Activated CD4-positive, alpha-beta T cell treated with anti-CD3 and anti-CD28 coated beads, Interleukin-2, amount 10 ng/mL, durations not matched to agents 24 days and 14 days (primary cell): Measurements from ENCODE around the gene ZKSCAN2. TPM values are rescaled to one million over a fixed set of nuclear protein-coding genes. Genes with fewer than 3 reads are reported as not detected.

ENCODE experiments used
- DNase-seq: peaks from one replicate; pipeline ENCODE4 v3.0.0; 2022
- H3K27ac Mint-ChIP-seq: one replicate; pipeline ENCODE4 v1.8.0; 2022; ENCODE audit warnings: mild to moderate bottlenecking, mixed read lengths
- H3K27me3 Mint-ChIP-seq: one replicate; pipeline ENCODE4 v1.8.0; 2022; ENCODE audit warnings: mixed read lengths
- H3K36me3 Mint-ChIP-seq: one replicate; pipeline ENCODE4 v1.8.0; 2022; ENCODE audit warnings: low read depth, mild to moderate bottlenecking, mixed read lengths
- H3K4me1 Mint-ChIP-seq: one replicate; pipeline ENCODE4 v1.8.0; 2021; ENCODE audit warnings: mixed read lengths
- H3K4me3 Mint-ChIP-seq: one replicate; pipeline ENCODE4 v1.8.0; 2022; ENCODE audit warnings: mild to moderate bottlenecking, moderate library complexity, mixed read lengths
- H3K9me3 Mint-ChIP-seq: one replicate; pipeline ENCODE4 v1.8.0; 2021; ENCODE audit warnings: mixed read lengths
- intact Hi-C: fragments of 100-400 bp; cut with micrococcal nuclease; formaldehyde crosslinking; loops from one replicate; pipeline ENCODE4 v1.15.1; 2023
- total RNA-seq: library from RNA; stranded (reverse); gene quantifications from 2 replicates; pipeline ENCODE4 v1.2.3, GENCODE V29; 2022

The ZKSCAN2 gene
- total RNA-seq, 1 donor from 2014 or later, result 6.8 TPM

GRCh38 chr16:25212636-25213035 lies 45.0 kb downstream of the ZKSCAN2 start:
- Mint-ChIP-seq H3K27ac (no peak overlapping the region), H3K4me1 (no peaks in the 10 kb centered on the region), H3K4me3 (no peak overlapping the region)

GRCh38 chr16:25210758-25211157 lies 46.9 kb downstream of the ZKSCAN2 start:
- no peak for DNase-seq

More at GRCh38 chr16:25212636-25213035, 45.0 kb downstream of the ZKSCAN2 start:
- DNase-seq, result no peak
- Mint-ChIP-seq H3K36me3 (no peaks in the 10 kb centered on the region), H3K27me3 (no peaks in the 10 kb centered on the region), H3K9me3 (no peaks in the 10 kb centered on the region)
- intact Hi-C loops, result no loop called here

GRCh38 chr16:25199457-25199856 lies 58.2 kb downstream of the ZKSCAN2 start:
- intact Hi-C loops, result loop anchor here (5.0 kb wide), 1 partner anchor 52 kb away; no protein-coding TSS in a partner anchor
- Mint-ChIP-seq H3K9me3 (no peaks in the 10 kb centered on the region), H3K36me3 (no peaks in the 10 kb centered on the region), H3K4me3 (no peak overlapping the region), H3K27ac (no peak overlapping the region), H3K27me3 (no peaks in the 10 kb centered on the region), H3K4me1 (no peaks in the 10 kb centered on the region)
- no peak for DNase-seq

More at GRCh38 chr16:25210758-25211157, 46.9 kb downstream of the ZKSCAN2 start:
- Mint-ChIP-seq H3K9me3 (no peaks in the 10 kb centered on the region), H3K4me1 (no peaks in the 10 kb centered on the region), H3K4me3 (no peak overlapping the region), H3K36me3 (no peaks in the 10 kb centered on the region), H3K27me3 (no peaks in the 10 kb centered on the region), H3K27ac (no peak overlapping the region)
- intact Hi-C loops, result no loop called here

- H3K9me3 Mint-ChIP-seq, result no peaks in the 10 kb centered on the region
- intact Hi-C loops, result loop anchor here (5.0 kb wide), 1 partner anchor 51 kb away; no protein-coding TSS in a partner anchor
- H3K4me3 Mint-ChIP-seq, result no peak overlapping the region
- H3K27ac Mint-ChIP-seq, result no peak overlapping the region
- no peaks in the 10 kb centered on the region for H3K36me3 Mint-ChIP-seq
- H3K4me1 Mint-ChIP-seq, result no peaks in the 10 kb centered on the region
- DNase-seq, result no peak
- H3K27me3 Mint-ChIP-seq, result no peaks in the 10 kb centered on the region
Measured at GRCh38 chr16:25198021-25198420, 59.6 kb downstream of the ZKSCAN2 start.

- no peaks in the 10 kb centered on the region for H3K27me3 Mint-ChIP-seq
- H3K36me3 Mint-ChIP-seq, result no peaks in the 10 kb centered on the region
- no peaks in the 10 kb centered on the region for H3K4me1 Mint-ChIP-seq
- DNase-seq, result no peak
- no peaks in the 10 kb centered on the region for H3K9me3 Mint-ChIP-seq
- H3K27ac Mint-ChIP-seq, result no peak overlapping the region
- intact Hi-C loops, result no loop called here
- no peak overlapping the region for H3K4me3 Mint-ChIP-seq
Measured at GRCh38 chr16:25194273-25194878, 63.3 kb downstream of the ZKSCAN2 start.

GRCh38 chr16:25192096-25192495 lies 65.5 kb downstream of the ZKSCAN2 start:
- Mint-ChIP-seq H3K27me3 (no peaks in the 10 kb centered on the region), H3K4me3 (no peak overlapping the region), H3K9me3 (no peaks in the 10 kb centered on the region), H3K36me3 (no peaks in the 10 kb centered on the region), H3K4me1 (no peaks in the 10 kb centered on the region), H3K27ac (no peak overlapping the region)
- DNase-seq, result no peak
- intact Hi-C loops, result no loop called here

- Mint-ChIP-seq H3K4me1 (no peaks in the 10 kb centered on the region), H3K27me3 (no peaks in the 10 kb centered on the region), H3K27ac (no peak overlapping the region), H3K4me3 (no peak overlapping the region), H3K36me3 (no peaks in the 10 kb centered on the region), H3K9me3 (no peaks in the 10 kb centered on the region)
- no peak for DNase-seq
- intact Hi-C loops, result no loop called here
Measured at GRCh38 chr16:25189305-25189704, 68.3 kb downstream of the ZKSCAN2 start.

GRCh38 chr16:25187491-25187795 lies 70.2 kb downstream of the ZKSCAN2 start:
- H3K4me3 Mint-ChIP-seq, result no peak overlapping the region
- DNase-seq, result no peak
- H3K9me3 Mint-ChIP-seq, result no peaks in the 10 kb centered on the region
- no peaks in the 10 kb centered on the region for H3K36me3 Mint-ChIP-seq
- H3K27ac Mint-ChIP-seq, result no peak overlapping the region
- H3K27me3 Mint-ChIP-seq, result no peaks in the 10 kb centered on the region
- intact Hi-C loops, result no loop called here
- H3K4me1 Mint-ChIP-seq, result no peaks in the 10 kb centered on the region

Other genes with a start within 250 kb of the ZKSCAN2 start
- 74.0 and 74.9 TPM in 2 replicates for gene ARHGAP17, start 242.5 kb downstream of the ZKSCAN2 start, total RNA-seq
- 32.8 and 38.7 TPM in 2 replicates for gene LCMT1, start 146.1 kb downstream of the ZKSCAN2 start, total RNA-seq
- gene AQP8, start 40.9 kb downstream of the ZKSCAN2 start, total RNA-seq, result 0.21 TPM in 1 of 2 replicates, not detected in the other